Smooth muscle cell (in vitro differentiated cells): ENCODE data around the gene RAPGEF4. TPM values are rescaled to one million over a fixed set of nuclear protein-coding genes. Genes with fewer than 3 reads are reported as not detected.

Experiments used
- DNase-seq: peaks from one replicate; lab custom pipeline; 2025; ENCODE audit not compliant: unreplicated experiment; lab: John Stamatoyannopoulos, UW
- H2AFZ ChIP-seq: fragments of 200-600 bp; sonication (generic); 2 replicates; pipeline ENCODE4 v1.6.0; 2016; ENCODE audit warnings: antibody characterized with exemption, low read depth, mild to moderate bottlenecking
- H3F3A ChIP-seq: fragments of 200-600 bp; sonication (generic); 2 replicates; pipeline ENCODE4 v1.6.0; 2017; ENCODE audit warnings: antibody characterized with exemption, low read depth
- H3K27ac ChIP-seq: fragments of 200-600 bp; sonication (generic); 2 replicates; pipeline ENCODE4 v1.5.1; 2016; ENCODE audit warnings: low read depth, mild to moderate bottlenecking
- H3K27me3 ChIP-seq: fragments of 200-600 bp; sonication (generic); 2 replicates; pipeline ENCODE4 v1.6.1; 2016; ENCODE audit warnings: low read depth, mild to moderate bottlenecking
- H3K36me3 ChIP-seq: fragments of 200-600 bp; sonication (generic); 2 replicates; pipeline ENCODE4 v1.5.1; 2016; ENCODE audit warnings: low read depth
- H3K4me1 ChIP-seq: fragments of 200-600 bp; sonication (generic); 2 replicates; pipeline ENCODE4 v1.5.1; 2016; ENCODE audit warnings: low read depth
- H3K4me2 ChIP-seq: fragments of 200-600 bp; sonication (generic); 2 replicates; pipeline ENCODE4 v1.6.0; 2016; ENCODE audit warnings: mild to moderate bottlenecking
- H3K4me3 ChIP-seq: fragments of 200-600 bp; sonication (generic); 2 replicates; pipeline ENCODE4 v1.5.1; 2016; ENCODE audit warnings: mild to moderate bottlenecking
- H3K79me2 ChIP-seq: fragments of 200-600 bp; sonication (generic); 2 replicates; pipeline ENCODE4 v1.6.0; 2016; ENCODE audit warnings: low read depth, mild to moderate bottlenecking
- H3K9ac ChIP-seq: fragments of 200-600 bp; sonication (generic); 2 replicates; pipeline ENCODE4 v1.6.0; 2016; ENCODE audit warnings: low read depth
- H3K9me3 ChIP-seq: fragments of 200-600 bp; sonication (generic); replicated peaks from 2 replicates; pipeline ENCODE4 v1.5.1; 2016; ENCODE audit warnings: low read depth
- H4K20me1 ChIP-seq: fragments of 200-600 bp; sonication (generic); 2 replicates; pipeline ENCODE4 v1.6.0; 2016; ENCODE audit warnings: low read depth
- CTCF ChIP-seq: fragments of 200-600 bp; sonication (generic); IDR thresholded peaks from 2 replicates; pipeline ENCODE4 v1.5.1; 2017; ENCODE audit warnings: borderline replicate concordance, mild to moderate bottlenecking, antibody characterized with exemption; ENCODE audit not compliant: insufficient read depth, poor library complexity, severe bottlenecking
- WGBS: methylation state at CpG from one replicate; pipeline ENCODE4 v1.1.7; 2016; ENCODE audit warnings: low lambda C conversion rate; 5-methylcytosine and 5-hydroxymethylcytosine counted together
- polyA plus RNA-seq: library from polyadenylated mRNA; unstranded; fragments of >200 nt; fragmentation: Nextera tagmentation; extraction: Ambion mirVana; gene quantifications from 2 replicates; pipeline ENCODE4 v1.2.1, GENCODE V29; 2016
- total RNA-seq: library from RNA; depleted of rRNA; stranded (reverse); fragments of >200 nt; gene quantifications from 2 replicates; pipeline ENCODE4 v1.2.3, GENCODE V29; 2014

RAPGEF4 gene
- total and polyA plus RNA-seq, 2 experiments from 2014 or later = 0.35 to 2.7 TPM

GRCh38 chr2:172937884-172938712 is 202.5 kb downstream of the RAPGEF4 start:
- H3K27ac ChIP-seq = no peak overlapping the region
- no peak for TF ChIP-seq CTCF
- H3K4me2 ChIP-seq = no peak overlapping the region
- WGBS = 95% methylated on average over 7 of the region's 7 CpGs
- DNase-seq = no peak
- no peaks in the 10 kb centered on the region for H3F3A ChIP-seq
- no peaks in the 10 kb centered on the region for H3K79me2 ChIP-seq
- no peak overlapping the region for H3K4me3 ChIP-seq
- H4K20me1 ChIP-seq = no peaks in the 10 kb centered on the region
- no peak overlapping the region for H2AFZ ChIP-seq
- no peaks in the 10 kb centered on the region for H3K4me1 ChIP-seq
- no peak overlapping the region for H3K9ac ChIP-seq
- H3K9me3 ChIP-seq = no peaks in the 10 kb centered on the region
- H3K36me3 ChIP-seq = no peaks in the 10 kb centered on the region
- no peaks in the 10 kb centered on the region for H3K27me3 ChIP-seq

GRCh38 chr2:172938713-172939375 is 203.2 kb downstream of the RAPGEF4 start:
- Histone ChIP-seq H4K20me1 (no peaks in the 10 kb centered on the region), H3K36me3 (no peaks in the 10 kb centered on the region), H3K4me2 (no peak overlapping the region), H3K4me3 (no peak overlapping the region), H3K27me3 (no peaks in the 10 kb centered on the region), H3K4me1 (no peaks in the 10 kb centered on the region), H2AFZ (no peak overlapping the region), H3K79me2 (no peaks in the 10 kb centered on the region), H3K9ac (no peak overlapping the region), H3K27ac (no peak overlapping the region), H3F3A (no peaks in the 10 kb centered on the region), H3K9me3 (no peaks in the 10 kb centered on the region)
- no peak for DNase-seq
- TF ChIP-seq CTCF = no peak
- WGBS = 90% methylated on average over 5 of the region's 5 CpGs

- Histone ChIP-seq H3K4me1 (no peaks in the 10 kb centered on the region), H3F3A (no peaks in the 10 kb centered on the region), H3K9ac (no peak overlapping the region), H3K36me3 (no peaks in the 10 kb centered on the region), H3K27me3 (no peaks in the 10 kb centered on the region), H3K27ac (no peak overlapping the region), H2AFZ (no peak overlapping the region), H3K9me3 (no peaks in the 10 kb centered on the region), H3K4me3 (no peak overlapping the region), H3K79me2 (no peaks in the 10 kb centered on the region), H4K20me1 (no peaks in the 10 kb centered on the region), H3K4me2 (no peak overlapping the region)
- DNase-seq = no peak
- WGBS = 87% methylated on average over 3 of the region's 3 CpGs
- TF ChIP-seq CTCF = no peak
Measured at GRCh38 chr2:172943539-172943938, 207.9 kb downstream of the RAPGEF4 start.
